HepG2 (cell line): ENCODE measurements around the gene RAB6A. TPM values are rescaled to one million over a fixed set of nuclear protein-coding genes. Genes with fewer than 3 reads are reported as not detected.

Experiments used
- DNMT3B ChIP-seq: conservative IDR thresholded peaks from 2 replicates; pipeline ENCODE4 v1.6.1; 2016; ENCODE audit warnings: missing biosample characterization, control low read depth
- DZIP1 ChIP-seq: sonication (generic); formaldehyde crosslinking; IDR thresholded peaks from 2 replicates; pipeline ENCODE4 v1.5.0; 2020; ENCODE audit warnings: mild to moderate bottlenecking, missing genetic modification reagents
- IKZF1 ChIP-seq: fragments of 450-650 bp; IDR thresholded peaks from 2 replicates; pipeline ENCODE4 v1.7.1; 2016
- KDM2A ChIP-seq: sonication (generic); formaldehyde crosslinking; IDR thresholded peaks from 2 replicates; pipeline ENCODE4 v1.4.0; 2020; ENCODE audit warnings: low read depth, missing genetic modification reagents, borderline replicate concordance
- MATR3 ChIP-seq: sonication (generic); formaldehyde crosslinking; IDR thresholded peaks from 2 replicates; pipeline ENCODE4 v1.4.0; 2020; ENCODE audit warnings: missing genetic modification reagents
- MAZ ChIP-seq, 2 experiments: sonication (generic) in 1 of 2; formaldehyde crosslinking in 1 of 2; IDR thresholded peaks; 2 replicates each; pipeline versions ENCODE4 v1.5.0 to v1.6.1; 2012 to 2020; ENCODE audit warnings: low read depth in 2 of 2, mild to moderate bottlenecking in 2 of 2, borderline replicate concordance in 1 of 2, improper control_type of control experiment in 1 of 2, low read length in 1 of 2, missing genetic modification reagents in 1 of 2, moderate library complexity in 1 of 2
- MED8 ChIP-seq: sonication (generic); formaldehyde crosslinking; IDR thresholded peaks from 2 replicates; pipeline ENCODE4 v1.8.1; 2023; ENCODE audit warnings: mild to moderate bottlenecking, missing genetic modification reagents; ENCODE audit not compliant: insufficient replicate concordance
- SIN3A ChIP-seq: IDR thresholded peaks from 2 replicates; pipeline ENCODE4 v1.6.1; 2011; ENCODE audit warnings: low read depth, mild to moderate bottlenecking, control low read depth, low read length, borderline replicate concordance
- SP1 ChIP-seq, 2 experiments: fragments of 450-650 bp in 1 of 2; sonication (generic) in 1 of 2; formaldehyde crosslinking in 1 of 2; IDR thresholded peaks; 2 replicates each; pipeline versions ENCODE4 v1.4.0 to v1.6.1; 2016 to 2020; ENCODE audit warnings: missing genetic modification reagents in 1 of 2
- SP5 ChIP-seq: IDR thresholded peaks from 2 replicates; pipeline ENCODE4 v1.6.1; 2016; ENCODE audit warnings: low read depth, borderline replicate concordance
- SRSF4 ChIP-seq: fragments of 200-400 bp; formaldehyde crosslinking; IDR thresholded peaks from one replicate; pipeline ENCODE4 v1.6.1; 2018; ENCODE audit warnings: mild to moderate bottlenecking, low read depth, low read length, moderate library complexity; ENCODE audit not compliant: poor library complexity, severe bottlenecking
- THAP7 ChIP-seq: sonication (generic); formaldehyde crosslinking; IDR thresholded peaks from 2 replicates; pipeline ENCODE4 v1.8.1; 2023; ENCODE audit warnings: mild to moderate bottlenecking, missing genetic modification reagents
- ZNF367 ChIP-seq: sonication (generic); formaldehyde crosslinking; IDR thresholded peaks from 2 replicates; pipeline ENCODE4 v1.4.0; 2020; ENCODE audit warnings: missing genetic modification reagents, borderline replicate concordance
- ZNF451 ChIP-seq: sonication (generic); formaldehyde crosslinking; IDR thresholded peaks from 2 replicates; pipeline ENCODE4 v1.5.0; 2020; ENCODE audit warnings: mild to moderate bottlenecking, missing genetic modification reagents
- ZNF615 ChIP-seq: sonication (generic); formaldehyde crosslinking; IDR thresholded peaks from 2 replicates; pipeline ENCODE4 v1.5.0; 2020; ENCODE audit warnings: mild to moderate bottlenecking, missing genetic modification reagents, borderline replicate concordance
- ZNF616 ChIP-seq: sonication (generic); formaldehyde crosslinking; IDR thresholded peaks from 2 replicates; pipeline ENCODE4 v1.5.0; 2020; ENCODE audit warnings: low read depth, mild to moderate bottlenecking, missing genetic modification reagents
- ZNF646 ChIP-seq: sonication (generic); formaldehyde crosslinking; IDR thresholded peaks from 2 replicates; pipeline ENCODE4 v1.9.0; 2021; ENCODE audit warnings: mild to moderate bottlenecking, missing genetic modification reagents
- ZNF83 ChIP-seq: sonication (generic); formaldehyde crosslinking; IDR thresholded peaks from 2 replicates; pipeline ENCODE4 v1.4.0; 2020; ENCODE audit warnings: missing genetic modification reagents, mild to moderate bottlenecking, borderline replicate concordance
- polyA plus RNA-seq, 8 experiments: library from polyadenylated mRNA; depleted of rRNA in 3 of 8; stranded (reverse) in 7 of 8; unstranded in 1 of 8; fragments of >200 nt; fragmentation: Illumina TruSeq in 4 of 8; extraction: Trizol in 4 of 8; gene quantifications; 2 replicates each; pipeline versions ENCODE4 v1.2.1 to v1.2.3, GENCODE V29; 2011 to 2016; ENCODE audit warnings: low read depth in 4 of 8, missing spikeins in 1 of 8, mixed read lengths in 1 of 8; ENCODE audit not compliant: insufficient read depth in 1 of 8
- total RNA-seq, 5 experiments: library from RNA; depleted of rRNA; stranded (reverse); fragments of >200 nt; fragmentation: Illumina TruSeq; extraction: Trizol; gene quantifications; 2 replicates each; pipeline ENCODE4 v1.2.3, GENCODE V29; 2016; ENCODE audit warnings: low read depth in 1 of 5

Gene RAB6A
- total and polyA plus RNA-seq, 2 of the 13 experiments (the other 11 are each of a cell fraction or from before 2014, with no cell fraction given): 74.3 to 121 TPM

- TF ChIP-seq DZIP1 (CRISPR knock-in tag): no peak
- peak; percentile 95; the same call in 1 of the 2 replicates for TF ChIP-seq MAZ (IDR thresholded peaks at IDR 0.05; ENCODE audit: borderline replicate concordance, low read depth, low read length)
- TF ChIP-seq MAZ (CRISPR knock-in tag; IDR thresholded peaks at IDR 0.05; ENCODE audit: low read depth): peak; percentile 67; the same call in 1 of the 2 replicates
- no peak for TF ChIP-seq ZNF616 (CRISPR knock-in tag)
- peak; percentile 81 for TF ChIP-seq KDM2A
- no peak for TF ChIP-seq SRSF4
- peak; percentile 86; the same call in 1 of the 2 replicates for TF ChIP-seq SIN3A
- TF ChIP-seq MED8 (CRISPR knock-in tag): no peak
- peak; percentile 100 for TF ChIP-seq THAP7
- no peak for TF ChIP-seq SP1 (IDR thresholded peaks at IDR 0.05)
- TF ChIP-seq SP1 (CRISPR knock-in tag; IDR thresholded peaks at IDR 0.05): peak; percentile 89
- TF ChIP-seq ZNF615 (CRISPR knock-in tag): no peak
- no peak for TF ChIP-seq ZNF646 (CRISPR knock-in tag)
- TF ChIP-seq IKZF1: no peak
- no peak for TF ChIP-seq ZNF83
- no peak for TF ChIP-seq ZNF367 (CRISPR knock-in tag)
- 0 out of 2 replicates have a peak, but pooled peaks have one; percentile 30 for TF ChIP-seq DNMT3B (CRISPR knock-in tag)
- TF ChIP-seq SP5 (CRISPR knock-in tag): peak; percentile 7; the same call in 1 of the 2 replicates
- no peak for TF ChIP-seq MATR3 (CRISPR knock-in tag)
- no peak for TF ChIP-seq ZNF451 (CRISPR knock-in tag)
These were observed 18.4 kb upstream of the RAB6A start (continued) for GRCh38 chr11:73779084-73779902.
